Nephron (organoid): ENCODE measurements around the gene CTDNEP1.

Source experiments
- H3K27ac Mint-ChIP-seq, 3 experiments: 2 replicates each; pipeline ENCODE4 v1.8.0; 2020; ENCODE audit warnings: mixed read lengths in 3 of 3, mild to moderate bottlenecking in 2 of 3, moderate library complexity in 1 of 3
- H3K27me3 Mint-ChIP-seq: 2 replicates; pipeline ENCODE4 v1.8.0; 2021; ENCODE audit warnings: low read depth, mild to moderate bottlenecking, moderate library complexity, mixed read lengths
- H3K36me3 Mint-ChIP-seq: 2 replicates; pipeline ENCODE4 v1.8.0; 2020; ENCODE audit warnings: low read depth, mixed read lengths
- H3K4me1 Mint-ChIP-seq: 2 replicates; pipeline ENCODE4 v1.8.0; 2020; ENCODE audit warnings: mixed read lengths
- H3K4me3 Mint-ChIP-seq, 3 experiments: 2 replicates each; pipeline ENCODE4 v1.8.0; 2020; ENCODE audit warnings: mild to moderate bottlenecking in 3 of 3, mixed read lengths in 3 of 3, moderate library complexity in 2 of 3
- H3K9me3 Mint-ChIP-seq: 2 replicates; pipeline ENCODE4 v1.8.0; 2020; ENCODE audit warnings: mixed read lengths
- CTCF ChIP-seq, 3 experiments: fragments of 200-600 bp; sonication (generic); IDR thresholded peaks; one replicate each; pipeline ENCODE4 v1.5.0; 2021; ENCODE audit warnings: antibody characterized with exemption in 3 of 3; ENCODE audit not compliant: unreplicated experiment in 3 of 3

The CTDNEP1 gene

DNA sequence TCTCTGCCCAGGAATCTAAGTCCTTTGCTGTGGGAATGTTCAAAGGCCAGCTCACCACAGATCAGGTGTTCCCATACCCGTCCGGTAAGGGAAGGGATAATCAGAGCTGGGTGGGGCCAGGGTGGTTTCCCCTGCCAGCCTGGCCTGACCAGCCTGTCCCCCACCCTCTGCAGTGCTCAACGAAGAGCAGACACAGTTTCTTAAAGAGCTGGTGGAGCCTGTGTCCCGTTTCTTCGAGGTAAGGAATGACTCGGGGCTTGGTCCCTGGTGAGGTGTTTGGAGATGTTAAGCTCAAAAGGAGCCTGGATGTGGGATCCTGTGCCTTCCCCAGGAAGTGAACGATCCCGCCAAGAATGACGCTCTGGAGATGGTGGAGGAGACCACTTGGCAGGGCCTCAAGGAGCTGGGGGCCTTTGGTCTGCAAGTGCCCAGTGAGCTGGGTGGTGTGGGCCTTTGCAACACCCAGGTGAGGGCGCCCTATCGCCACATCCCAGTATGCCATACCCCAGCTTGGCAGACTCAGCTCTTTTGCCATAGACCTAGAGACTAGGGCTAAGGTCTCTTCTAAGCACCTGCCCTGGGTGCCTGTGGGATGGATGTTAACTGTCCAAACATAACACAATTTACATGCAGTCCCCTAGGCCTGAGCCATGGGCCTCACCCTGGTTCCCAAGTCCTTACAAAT, 30.8 kb downstream of the CTDNEP1 start:
- Mint-ChIP-seq H3K4me3 (peak overlapping the region; percentile 89 to 97 (median 93)), H3K27me3 (peaks cover 4% of the 10 kb centered on the region), H3K9me3 (no peaks in the 10 kb centered on the region), H3K36me3 (peaks cover 19% of the 10 kb centered on the region), H3K27ac (peak overlapping the region; percentile 89 to 96 (median 95)), H3K4me1 (peaks cover 54% of the 10 kb centered on the region)
- TF ChIP-seq CTCF (IDR thresholded peaks at IDR 0.05; ENCODE audit: unreplicated experiment in 3 of 3), result peak in 2 of 3 experiments; percentile 21 to 26

DNA sequence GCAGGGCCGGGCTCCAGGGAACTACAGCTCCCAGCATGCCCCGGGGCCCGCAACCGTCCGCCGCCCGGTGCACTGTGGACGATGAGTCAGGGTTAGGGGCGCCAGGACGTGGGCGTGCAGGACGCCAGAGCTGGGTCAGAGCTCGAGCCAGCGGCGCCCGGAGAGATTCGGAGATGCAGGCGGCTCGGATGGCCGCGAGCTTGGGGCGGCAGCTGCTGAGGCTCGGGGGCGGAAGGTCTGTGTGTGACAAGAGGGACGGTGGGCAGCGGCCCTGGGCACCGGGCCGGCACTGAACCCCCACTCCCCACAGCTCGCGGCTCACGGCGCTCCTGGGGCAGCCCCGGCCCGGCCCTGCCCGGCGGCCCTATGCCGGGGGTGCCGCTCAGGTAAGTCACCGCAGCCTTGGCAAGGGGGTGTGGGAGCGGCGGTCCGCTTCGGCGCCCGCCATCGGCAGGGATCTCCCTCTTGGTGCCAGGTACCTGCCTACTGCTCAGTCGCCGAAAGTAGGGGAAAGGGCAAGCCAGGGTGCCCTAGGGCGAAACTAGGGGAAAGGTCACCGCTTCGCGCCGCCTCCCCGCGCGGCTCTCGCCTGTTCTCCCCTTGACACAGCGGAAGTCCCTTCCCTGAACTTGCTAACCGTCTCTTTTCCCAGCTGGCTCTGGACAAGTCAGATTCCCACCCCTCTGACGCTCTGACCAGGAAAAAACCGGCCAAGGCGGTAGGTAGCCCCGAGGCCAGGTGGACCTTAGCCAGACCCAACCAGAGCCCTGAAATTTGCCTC, 31.5 kb downstream of the CTDNEP1 start, which contains the start of the genes ACADVL and DLG4:
ACADVL (plus strand) TSS at position 127 of the 781 bp plus-strand sequence; CDS start at position 174, 47 bp downstream.
DLG4 (minus strand) TSS at position 25 of the 781 bp plus-strand sequence.
- no peak for TF ChIP-seq CTCF (IDR thresholded peaks at IDR 0.05; ENCODE audit: unreplicated experiment in 3 of 3)
- peaks cover 19% of the 10 kb centered on the region for H3K36me3 Mint-ChIP-seq
- peak within 1 kb of the TSS; percentile 93 to 96 (median 95) for H3K27ac Mint-ChIP-seq
- peaks cover 59% of the 10 kb centered on the region for H3K4me1 Mint-ChIP-seq
- H3K9me3 Mint-ChIP-seq, result no peaks in the 10 kb centered on the region
- peak within 1 kb of the TSS; percentile 89 to 97 (median 93) for H3K4me3 Mint-ChIP-seq
- H3K27me3 Mint-ChIP-seq, result peaks cover 4% of the 10 kb centered on the region

DNA sequence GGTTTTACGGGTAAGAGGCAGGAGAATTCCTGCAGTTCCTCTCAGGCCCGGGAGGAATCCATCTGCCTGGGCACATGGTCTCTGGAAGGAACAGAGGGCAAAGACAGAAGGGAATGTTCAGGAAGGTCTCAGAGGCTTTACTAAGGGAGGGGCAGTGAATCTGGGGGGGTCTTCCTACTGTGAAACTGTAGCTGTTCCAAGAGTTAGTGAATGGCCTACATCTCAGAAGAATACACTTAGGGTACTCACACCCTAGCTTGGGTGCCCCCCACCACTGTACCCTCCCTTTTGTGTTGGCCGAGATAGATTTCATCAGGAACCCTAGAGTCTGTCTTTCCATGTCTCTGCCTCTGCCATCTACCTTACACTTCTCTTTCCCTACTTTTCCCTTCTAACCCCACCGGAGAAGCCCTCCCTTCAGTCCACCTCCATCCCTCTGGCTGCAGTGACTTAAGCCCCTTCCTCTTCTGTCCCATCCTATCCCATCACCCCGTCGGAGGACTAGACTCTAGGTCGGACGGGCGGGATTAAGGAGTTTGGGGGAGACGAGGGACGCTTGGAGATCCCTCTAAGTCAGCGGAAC, 32.2 kb downstream of the CTDNEP1 start:
- H3K27me3 Mint-ChIP-seq, result peaks cover 4% of the 10 kb centered on the region
- H3K4me1 Mint-ChIP-seq, result peaks cover 61% of the 10 kb centered on the region
- peak overlapping the region; percentile 93 to 96 (median 95) for H3K27ac Mint-ChIP-seq
- H3K36me3 Mint-ChIP-seq, result peaks cover 19% of the 10 kb centered on the region
- TF ChIP-seq CTCF (IDR thresholded peaks at IDR 0.05; ENCODE audit: unreplicated experiment in 3 of 3), result no peak
- H3K9me3 Mint-ChIP-seq, result no peaks in the 10 kb centered on the region
- peak overlapping the region; percentile 89 to 93 (median 89) for H3K4me3 Mint-ChIP-seq

GRCh38 chr17:7218758-7219157, 32.8 kb downstream of the CTDNEP1 start:
- Mint-ChIP-seq H3K36me3 (peaks cover 15% of the 10 kb centered on the region), H3K27ac (peak overlapping the region; percentile 93 to 96 (median 95))

GRCh38 chr17:7218166-7218565, 33.4 kb downstream of the CTDNEP1 start:
- Mint-ChIP-seq H3K27me3 (peaks cover 4% of the 10 kb centered on the region), H3K36me3 (peaks cover 15% of the 10 kb centered on the region), H3K4me1 (peaks cover 71% of the 10 kb centered on the region), H3K4me3 (peak overlapping the region; percentile 89 to 93 (median 89)), H3K27ac (peak overlapping the region; percentile 93 to 96 (median 95)), H3K9me3 (no peaks in the 10 kb centered on the region)
- TF ChIP-seq CTCF (IDR thresholded peaks at IDR 0.05; ENCODE audit: unreplicated experiment in 3 of 3), result no peak

More at GRCh38 chr17:7218758-7219157, 32.8 kb downstream of the CTDNEP1 start:
- Mint-ChIP-seq H3K4me1 (peaks cover 65% of the 10 kb centered on the region), H3K27me3 (peaks cover 4% of the 10 kb centered on the region), H3K4me3 (peak overlapping the region; percentile 89 to 93 (median 89)), H3K9me3 (no peaks in the 10 kb centered on the region)
- no peak for TF ChIP-seq CTCF (IDR thresholded peaks at IDR 0.05; ENCODE audit: unreplicated experiment in 3 of 3)
